ENCODE measurements around the gene MRTFA.

Gene MRTFA

GRCh38 chr22:40412441-40412840, 224.1 kb downstream of the MRTFA start:
- Histone ChIP-seq H3K9me2 (replicated peaks; ENCODE audit: insufficient read depth, low read length) (no peaks in the 10 kb centered on the region), H3K9ac (ENCODE audit: low read length) (no peak overlapping the region), H3K9me3 (ENCODE audit: insufficient read depth, low read length) (no peaks in the 10 kb centered on the region), H3K27me3 (ENCODE audit: low read length) (no peaks in the 10 kb centered on the region), H3K4me2 (ENCODE audit: low read depth, low read length, poor library complexity, severe bottlenecking) (peak overlapping the region; percentile 1), H3F3A (ENCODE audit: insufficient read depth) (peaks cover 83% of the 10 kb centered on the region), H2AFZ (ENCODE audit: low read depth, low read length, severe bottlenecking) (no peak overlapping the region), H3K27ac (ENCODE audit: low read depth, low read length) (peak overlapping the region; percentile 95), H4K20me1 (ENCODE audit: low read depth, low read length) (no peaks in the 10 kb centered on the region), H3K4me3 (ENCODE audit: insufficient read depth, low read length, poor library complexity, severe bottlenecking) (no peak overlapping the region), H3K79me2 (ENCODE audit: insufficient read depth, low read length) (no peaks in the 10 kb centered on the region), H3K36me3 (ENCODE audit: low read length) (no peaks in the 10 kb centered on the region)
- no peak for TF ChIP-seq CTCF (IDR thresholded peaks at IDR 0.05; ENCODE audit: insufficient read depth, low read length, poor library complexity, severe bottlenecking)
- no peak for TF ChIP-seq EZH2phosphoT487 (conservative IDR thresholded peaks at IDR 0.05; ENCODE audit: low read length)

- H3F3A ChIP-seq (ENCODE audit: insufficient read depth), result peaks cover 76% of the 10 kb centered on the region
- no peaks in the 10 kb centered on the region for H3K36me3 ChIP-seq (ENCODE audit: low read length)
- H3K9me3 ChIP-seq (ENCODE audit: insufficient read depth, low read length), result no peaks in the 10 kb centered on the region
- H3K27me3 ChIP-seq (ENCODE audit: low read length), result no peaks in the 10 kb centered on the region
- no peaks in the 10 kb centered on the region for H3K79me2 ChIP-seq (ENCODE audit: insufficient read depth, low read length)
- no peak overlapping the region for H3K9ac ChIP-seq (ENCODE audit: low read length)
- no peaks in the 10 kb centered on the region for H4K20me1 ChIP-seq (ENCODE audit: low read depth, low read length)
- H2AFZ ChIP-seq (ENCODE audit: low read depth, low read length, severe bottlenecking), result no peak overlapping the region
- no peak overlapping the region for H3K4me3 ChIP-seq (ENCODE audit: insufficient read depth, low read length, poor library complexity, severe bottlenecking)
- H3K4me2 ChIP-seq (ENCODE audit: low read depth, low read length, poor library complexity, severe bottlenecking), result no peak overlapping the region
- no peaks in the 10 kb centered on the region for H3K9me2 ChIP-seq (replicated peaks; ENCODE audit: insufficient read depth, low read length)
- H3K27ac ChIP-seq (ENCODE audit: low read depth, low read length), result peak overlapping the region; percentile 95
- no peak for TF ChIP-seq CTCF (IDR thresholded peaks at IDR 0.05; ENCODE audit: insufficient read depth, low read length, poor library complexity, severe bottlenecking)
- no peak for TF ChIP-seq EZH2phosphoT487 (conservative IDR thresholded peaks at IDR 0.05; ENCODE audit: low read length)
Measured at GRCh38 chr22:40411506-40411861, 225.0 kb downstream of the MRTFA start.

DNA sequence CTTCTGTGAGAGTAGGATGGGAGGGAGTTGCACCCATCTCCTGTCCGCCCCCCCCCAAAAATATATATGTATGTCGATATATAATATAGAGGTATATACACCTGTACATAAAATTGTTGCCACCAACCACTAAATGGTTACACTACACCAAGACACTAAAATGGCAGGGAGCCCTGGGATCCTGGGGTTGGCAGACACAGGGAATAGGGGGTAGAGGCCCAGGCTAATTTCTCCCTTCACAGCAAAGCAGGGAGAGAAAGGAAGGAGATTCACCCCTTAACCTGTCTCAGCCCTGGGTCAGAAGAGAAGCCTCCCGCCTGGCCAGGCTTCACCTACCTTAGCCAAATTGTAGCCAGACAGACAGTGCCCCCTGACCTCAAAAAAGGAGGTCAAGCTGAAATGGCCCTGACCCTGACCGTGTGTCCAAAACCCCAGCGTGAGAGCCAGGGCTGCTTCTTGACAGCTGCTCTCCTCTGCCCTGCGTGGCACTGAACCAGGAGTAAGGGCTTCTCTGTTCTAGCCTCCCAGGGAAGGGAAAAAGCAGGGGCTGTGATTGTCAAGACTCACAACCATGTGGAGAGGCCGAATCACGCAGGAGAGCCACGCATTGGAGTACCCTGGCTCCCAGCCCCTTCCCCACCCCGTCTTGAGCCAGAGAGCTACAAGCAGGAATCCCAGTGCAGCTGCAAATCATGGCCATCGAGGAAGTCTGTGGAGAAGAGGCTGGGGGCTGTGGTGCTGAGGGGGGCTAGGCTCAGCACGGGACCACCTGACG, 225.6 kb downstream of the MRTFA start:
- Histone ChIP-seq H3K27me3 (ENCODE audit: low read length) (no peaks in the 10 kb centered on the region), H3K9me3 (ENCODE audit: insufficient read depth, low read length) (no peaks in the 10 kb centered on the region), H3K9me2 (replicated peaks; ENCODE audit: insufficient read depth, low read length) (no peaks in the 10 kb centered on the region), H3F3A (ENCODE audit: insufficient read depth) (peaks cover 71% of the 10 kb centered on the region), H3K4me2 (ENCODE audit: low read depth, low read length, poor library complexity, severe bottlenecking) (no peak overlapping the region), H3K36me3 (ENCODE audit: low read length) (no peaks in the 10 kb centered on the region), H4K20me1 (ENCODE audit: low read depth, low read length) (no peaks in the 10 kb centered on the region), H2AFZ (ENCODE audit: low read depth, low read length, severe bottlenecking) (no peak overlapping the region), H3K79me2 (ENCODE audit: insufficient read depth, low read length) (no peaks in the 10 kb centered on the region), H3K4me3 (ENCODE audit: insufficient read depth, low read length, poor library complexity, severe bottlenecking) (no peak overlapping the region), H3K9ac (ENCODE audit: low read length) (no peak overlapping the region), H3K27ac (ENCODE audit: low read depth, low read length) (peak overlapping the region; percentile 95)
- no peak for TF ChIP-seq EZH2phosphoT487 (conservative IDR thresholded peaks at IDR 0.05; ENCODE audit: low read length)
- TF ChIP-seq CTCF (IDR thresholded peaks at IDR 0.05; ENCODE audit: insufficient read depth, low read length, poor library complexity, severe bottlenecking), result no peak

Data from SU-DHL-6 (cell line).